ENCODE measurements around the gene MKKS. TPM values are rescaled to one million over a fixed set of nuclear protein-coding genes. Genes with fewer than 3 reads are reported as not detected.

MKKS gene
- total RNA-seq, 1 donor from 2014 or later = 5.1 TPM

DNA sequence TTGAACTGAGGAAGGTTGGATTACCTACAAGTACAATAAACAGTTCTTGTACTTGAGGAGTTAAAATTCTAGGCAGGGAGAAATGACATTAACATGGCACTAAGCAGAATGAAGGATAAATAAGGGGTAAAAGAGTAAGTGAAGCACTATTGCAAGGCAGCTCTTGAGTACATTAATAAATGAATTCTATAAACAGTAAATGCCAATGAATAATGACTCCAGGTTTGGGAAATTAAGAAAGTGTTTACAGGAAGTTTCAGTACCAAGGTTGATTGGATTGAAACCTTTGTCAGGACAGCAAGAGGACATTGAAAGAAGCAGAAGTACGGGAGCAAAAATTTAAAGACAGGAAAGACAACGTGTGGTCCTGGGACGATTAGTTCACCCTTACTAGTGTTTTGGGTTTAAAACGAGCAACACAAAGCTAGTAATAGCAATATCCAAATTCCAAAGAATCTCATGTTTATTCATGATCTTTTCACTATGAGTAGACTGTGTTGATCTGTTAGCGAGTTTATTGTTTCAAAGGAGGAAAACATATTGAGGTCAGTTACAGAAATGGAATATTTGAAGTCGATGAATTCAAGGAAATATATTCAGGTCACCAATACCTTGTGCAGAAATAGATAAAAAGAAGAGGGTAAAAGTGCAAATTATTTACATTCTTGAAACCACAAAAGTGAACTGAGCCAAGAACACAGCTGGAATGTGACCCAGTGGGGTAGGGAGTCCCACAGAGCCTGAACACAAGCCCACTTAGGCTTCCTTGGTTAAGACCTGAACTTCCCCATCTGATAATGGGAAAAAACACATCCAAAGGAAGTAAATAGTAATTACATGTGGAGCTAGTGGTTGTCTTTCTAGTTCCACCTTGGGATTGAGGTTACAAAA is 80.8 kb downstream of the MKKS start:
- DNase-seq (ENCODE audit: low read depth) = no peak
- TF ChIP-seq, protein P1, sequence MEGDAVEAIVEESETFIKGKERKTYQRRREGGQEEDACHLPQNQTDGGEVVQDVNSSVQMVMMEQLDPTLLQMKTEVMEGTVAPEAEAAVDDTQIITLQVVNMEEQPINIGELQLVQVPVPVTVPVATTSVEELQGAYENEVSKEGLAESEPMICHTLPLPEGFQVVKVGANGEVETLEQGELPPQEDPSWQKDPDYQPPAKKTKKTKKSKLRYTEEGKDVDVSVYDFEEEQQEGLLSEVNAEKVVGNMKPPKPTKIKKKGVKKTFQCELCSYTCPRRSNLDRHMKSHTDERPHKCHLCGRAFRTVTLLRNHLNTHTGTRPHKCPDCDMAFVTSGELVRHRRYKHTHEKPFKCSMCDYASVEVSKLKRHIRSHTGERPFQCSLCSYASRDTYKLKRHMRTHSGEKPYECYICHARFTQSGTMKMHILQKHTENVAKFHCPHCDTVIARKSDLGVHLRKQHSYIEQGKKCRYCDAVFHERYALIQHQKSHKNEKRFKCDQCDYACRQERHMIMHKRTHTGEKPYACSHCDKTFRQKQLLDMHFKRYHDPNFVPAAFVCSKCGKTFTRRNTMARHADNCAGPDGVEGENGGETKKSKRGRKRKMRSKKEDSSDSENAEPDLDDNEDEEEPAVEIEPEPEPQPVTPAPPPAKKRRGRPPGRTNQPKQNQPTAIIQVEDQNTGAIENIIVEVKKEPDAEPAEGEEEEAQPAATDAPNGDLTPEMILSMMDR (conservative IDR thresholded peaks at IDR 0.05; ENCODE audit: low read depth, low read length) = no peak
- H3K4me3 ChIP-seq (ENCODE audit: low read depth, low read length) = no peak overlapping the region

Other genes with a start within 250 kb of the MKKS start
- 0.22 and 1.4 TPM in 2 replicates for gene SNAP25, start 215.4 kb downstream of the MKKS start, total RNA-seq
- gene SLX4IP, start 1.1 kb upstream of the MKKS start, total RNA-seq = 2.2 and 2.6 TPM in 2 replicates
- gene JAG1, start 239.8 kb upstream of the MKKS start, total RNA-seq = 26.3 and 42.8 TPM in 2 replicates